ENCODE measurements around the gene SF3B5.

SF3B5 gene

GRCh38 chr6:144095134-144096002 lies at the start of gene SF3B5:
Gene SF3B5, minus strand, starts transcription at chr6:144095573. Its CDS starts 76 bp downstream, at chr6:144095497.
- DNase-seq (ENCODE audit: low read depth, low spot score) = peak; percentile 100
- in situ Hi-C loops (cut with HindIII; ENCODE audit: low sequenced_read_pairs) = no loop called here
- no peak for TF ChIP-seq CTCF (IDR thresholded peaks at IDR 0.05; ENCODE audit: low read depth, low read length)
- H3K4me3 ChIP-seq (ENCODE audit: low read depth, low read length) = peak within 1 kb of the TSS; percentile 78

- in situ Hi-C loops (cut with HindIII; ENCODE audit: low sequenced_read_pairs) = no loop called here
- H3K4me3 ChIP-seq (ENCODE audit: low read depth, low read length) = no peak overlapping the region
- DNase-seq (ENCODE audit: low read depth, low spot score) = no peak
- no peak for TF ChIP-seq CTCF (IDR thresholded peaks at IDR 0.05; ENCODE audit: low read depth, low read length)
Measured at GRCh38 chr6:144144996-144145395, 49.6 kb upstream of the SF3B5 start.

- DNase-seq (ENCODE audit: low read depth, low spot score) = no peak
- no peak for TF ChIP-seq CTCF (IDR thresholded peaks at IDR 0.05; ENCODE audit: low read depth, low read length)
- in situ Hi-C loops (cut with HindIII; ENCODE audit: low sequenced_read_pairs) = no loop called here
- no peak overlapping the region for H3K4me3 ChIP-seq (ENCODE audit: low read depth, low read length)
Measured at GRCh38 chr6:144143878-144144277, 48.5 kb upstream of the SF3B5 start.

- DNase-seq (ENCODE audit: low read depth, low spot score) = no peak
- no peak overlapping the region for H3K4me3 ChIP-seq (ENCODE audit: low read depth, low read length)
- in situ Hi-C loops (cut with HindIII; ENCODE audit: low sequenced_read_pairs) = no loop called here
- TF ChIP-seq CTCF (IDR thresholded peaks at IDR 0.05; ENCODE audit: low read depth, low read length) = no peak
Measured at GRCh38 chr6:144143106-144143505, 47.7 kb upstream of the SF3B5 start.

GRCh38 chr6:144141470-144141869 lies 46.1 kb upstream of the SF3B5 start:
- TF ChIP-seq CTCF (IDR thresholded peaks at IDR 0.05; ENCODE audit: low read depth, low read length) = no peak
- no peak overlapping the region for H3K4me3 ChIP-seq (ENCODE audit: low read depth, low read length)
- in situ Hi-C loops (cut with HindIII; ENCODE audit: low sequenced_read_pairs) = no loop called here
- no peak for DNase-seq (ENCODE audit: low read depth, low spot score)

GRCh38 chr6:144140867-144141266 lies 45.5 kb upstream of the SF3B5 start:
- TF ChIP-seq CTCF (IDR thresholded peaks at IDR 0.05; ENCODE audit: low read depth, low read length) = no peak
- in situ Hi-C loops (cut with HindIII; ENCODE audit: low sequenced_read_pairs) = no loop called here

More at GRCh38 chr6:144140867-144141266, 45.5 kb upstream of the SF3B5 start:
- no peak overlapping the region for H3K4me3 ChIP-seq (ENCODE audit: low read depth, low read length)
- DNase-seq (ENCODE audit: low read depth, low spot score) = no peak

Data from astrocyte of the spinal cord (primary cell).